ENCODE measurements around the gene NAP1L4.
A peak's percentile ranks its signal among the peaks of the same experiment; 100 is the strongest.

NAP1L4 gene

GRCh38 chr11:2931420-2931746 lies 60.7 kb downstream of the NAP1L4 start:
- H3K36me3 ChIP-seq (ENCODE audit: control insufficient read depth in 1 of 2, insufficient read depth in 2 of 2, low read length in 2 of 2) = no peaks in the 10 kb centered on the region
- peaks cover 23 to 36% of the 10 kb centered on the region in 2 donors for H3K4me1 ChIP-seq (ENCODE audit: control insufficient read depth in 1 of 2, insufficient read depth in 2 of 2, low read length in 2 of 2)
- H3K27ac ChIP-seq (ENCODE audit: low read depth, low read length) = no peak overlapping the region
- no peak overlapping the region for H3K9ac ChIP-seq (ENCODE audit: low read depth in 1 of 2, low read length in 2 of 2)
- no peaks in the 10 kb centered on the region for H3K27me3 ChIP-seq (ENCODE audit: control insufficient read depth in 1 of 2, insufficient read depth in 2 of 2, low read length in 2 of 2)
- H3K4me3 ChIP-seq (ENCODE audit: low read depth in 1 of 2, low read length in 2 of 2) = no peak overlapping the region
- no peaks in the 10 kb centered on the region for H3K9me3 ChIP-seq (ENCODE audit: control insufficient read depth in 1 of 2, low read length in 2 of 2)

- Histone ChIP-seq H3K27ac (ENCODE audit: low read depth, low read length) (peak overlapping the region; percentile 92), H3K9me3 (ENCODE audit: control insufficient read depth in 1 of 2, low read length in 2 of 2) (no peaks in the 10 kb centered on the region), H3K36me3 (ENCODE audit: control insufficient read depth in 1 of 2, insufficient read depth in 2 of 2, low read length in 2 of 2) (no peaks in the 10 kb centered on the region), H3K27me3 (ENCODE audit: control insufficient read depth in 1 of 2, insufficient read depth in 2 of 2, low read length in 2 of 2) (no peaks in the 10 kb centered on the region), H3K4me3 (ENCODE audit: low read depth in 1 of 2, low read length in 2 of 2) (peak overlapping the region; percentile 67 to 80), H3K4me1 (ENCODE audit: control insufficient read depth in 1 of 2, insufficient read depth in 2 of 2, low read length in 2 of 2) (peaks cover 23 to 36% of the 10 kb centered on the region in 2 donors), H3K9ac (ENCODE audit: low read depth in 1 of 2, low read length in 2 of 2) (peak overlapping the region; percentile 76 to 89)
These were observed 61.3 kb downstream of the NAP1L4 start for GRCh38 chr11:2930704-2931419.

GRCh38 chr11:2929950-2930703 lies 62.0 kb downstream of the NAP1L4 start:
- H3K36me3 ChIP-seq (ENCODE audit: control insufficient read depth in 1 of 2, insufficient read depth in 2 of 2, low read length in 2 of 2) = no peaks in the 10 kb centered on the region
- peak overlapping the region; percentile 67 to 80 for H3K4me3 ChIP-seq (ENCODE audit: low read depth in 1 of 2, low read length in 2 of 2)
- H3K4me1 ChIP-seq (ENCODE audit: control insufficient read depth in 1 of 2, insufficient read depth in 2 of 2, low read length in 2 of 2) = peaks cover 25 to 39% of the 10 kb centered on the region in 2 donors
- no peaks in the 10 kb centered on the region for H3K9me3 ChIP-seq (ENCODE audit: control insufficient read depth in 1 of 2, low read length in 2 of 2)
- no peaks in the 10 kb centered on the region for H3K27me3 ChIP-seq (ENCODE audit: control insufficient read depth in 1 of 2, insufficient read depth in 2 of 2, low read length in 2 of 2)
- peak overlapping the region; percentile 76 to 89 for H3K9ac ChIP-seq (ENCODE audit: low read depth in 1 of 2, low read length in 2 of 2)
- H3K27ac ChIP-seq (ENCODE audit: low read depth, low read length) = peak overlapping the region; percentile 92

- peak overlapping the region; percentile 92 for H3K27ac ChIP-seq (ENCODE audit: low read depth, low read length)
- H3K9me3 ChIP-seq (ENCODE audit: control insufficient read depth in 1 of 2, low read length in 2 of 2) = no peaks in the 10 kb centered on the region
- peaks cover 31 to 44% of the 10 kb centered on the region in 2 donors for H3K4me1 ChIP-seq (ENCODE audit: control insufficient read depth in 1 of 2, insufficient read depth in 2 of 2, low read length in 2 of 2)
- no peaks in the 10 kb centered on the region for H3K36me3 ChIP-seq (ENCODE audit: control insufficient read depth in 1 of 2, insufficient read depth in 2 of 2, low read length in 2 of 2)
- peak overlapping the region; percentile 67 to 80 for H3K4me3 ChIP-seq (ENCODE audit: low read depth in 1 of 2, low read length in 2 of 2)
- peak overlapping the region; percentile 76 to 89 for H3K9ac ChIP-seq (ENCODE audit: low read depth in 1 of 2, low read length in 2 of 2)
- H3K27me3 ChIP-seq (ENCODE audit: control insufficient read depth in 1 of 2, insufficient read depth in 2 of 2, low read length in 2 of 2) = no peaks in the 10 kb centered on the region
These were observed 62.6 kb downstream of the NAP1L4 start for GRCh38 chr11:2929531-2929949.

DNA sequence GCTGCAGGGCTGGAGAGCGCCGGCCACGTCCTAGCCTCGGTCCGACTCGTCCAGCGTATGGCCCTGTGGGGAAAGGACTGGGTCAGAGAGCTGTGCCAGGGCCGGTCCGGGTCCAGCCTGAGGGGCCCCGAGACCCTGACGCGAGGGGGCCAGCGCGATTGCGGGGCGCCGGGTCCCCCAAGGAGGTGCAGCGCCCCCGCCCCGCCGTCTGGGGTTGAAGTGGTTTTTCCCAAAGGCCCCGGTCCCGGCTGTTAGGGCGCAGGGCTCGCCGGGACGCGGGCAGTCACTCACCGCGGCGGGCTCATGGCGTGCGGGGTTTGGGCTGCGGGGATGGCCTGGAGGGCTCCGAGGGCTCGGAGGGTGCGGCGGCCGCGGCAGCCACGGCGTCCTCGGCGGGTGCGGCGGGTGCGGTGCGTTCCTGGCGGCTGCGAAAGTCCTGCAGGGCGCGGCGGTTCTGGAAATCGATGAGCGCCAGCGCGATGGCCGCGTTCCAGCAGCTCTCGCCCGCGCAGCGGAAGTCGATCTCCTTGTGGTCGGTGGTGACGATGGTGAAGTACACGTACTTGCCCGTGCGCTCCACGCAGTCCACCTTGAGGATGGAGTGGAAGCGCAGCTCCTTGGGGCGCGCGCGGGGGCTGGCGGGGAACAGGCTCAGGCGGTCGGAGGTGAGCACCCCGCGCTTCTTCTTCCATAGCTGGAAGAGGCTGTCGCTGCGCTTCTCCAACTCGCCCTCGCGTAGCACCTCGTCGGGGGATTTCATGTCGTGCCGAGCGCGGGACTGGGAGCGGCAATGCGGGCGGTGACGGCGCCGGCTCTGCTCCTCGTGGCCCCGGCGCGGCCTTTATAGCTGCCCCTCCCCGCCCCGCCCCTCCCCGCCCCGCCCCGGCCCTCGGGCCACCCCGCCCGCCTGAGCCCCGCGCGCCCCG lies 63.3 kb downstream of the NAP1L4 start, which contains the start of gene PHLDA2:
TSS of gene PHLDA2 (minus strand) at position 816 of the 926 bp plus-strand sequence. CDS start at position 760, 56 bp downstream.
- H3K4me3 ChIP-seq (ENCODE audit: low read depth in 1 of 2, low read length in 2 of 2) = peak within 1 kb of the TSS; percentile 74 to 80
- no peaks in the 10 kb centered on the region for H3K27me3 ChIP-seq (ENCODE audit: control insufficient read depth in 1 of 2, insufficient read depth in 2 of 2, low read length in 2 of 2)
- peak within 1 kb of the TSS; percentile 92 for H3K27ac ChIP-seq (ENCODE audit: low read depth, low read length)
- no peaks in the 10 kb centered on the region for H3K9me3 ChIP-seq (ENCODE audit: control insufficient read depth in 1 of 2, low read length in 2 of 2)
- peak within 1 kb of the TSS; percentile 81 to 89 for H3K9ac ChIP-seq (ENCODE audit: low read depth in 1 of 2, low read length in 2 of 2)
- H3K36me3 ChIP-seq (ENCODE audit: control insufficient read depth in 1 of 2, insufficient read depth in 2 of 2, low read length in 2 of 2) = no peaks in the 10 kb centered on the region
- H3K4me1 ChIP-seq (ENCODE audit: control insufficient read depth in 1 of 2, insufficient read depth in 2 of 2, low read length in 2 of 2) = peaks cover 36 to 49% of the 10 kb centered on the region in 2 donors

DNA sequence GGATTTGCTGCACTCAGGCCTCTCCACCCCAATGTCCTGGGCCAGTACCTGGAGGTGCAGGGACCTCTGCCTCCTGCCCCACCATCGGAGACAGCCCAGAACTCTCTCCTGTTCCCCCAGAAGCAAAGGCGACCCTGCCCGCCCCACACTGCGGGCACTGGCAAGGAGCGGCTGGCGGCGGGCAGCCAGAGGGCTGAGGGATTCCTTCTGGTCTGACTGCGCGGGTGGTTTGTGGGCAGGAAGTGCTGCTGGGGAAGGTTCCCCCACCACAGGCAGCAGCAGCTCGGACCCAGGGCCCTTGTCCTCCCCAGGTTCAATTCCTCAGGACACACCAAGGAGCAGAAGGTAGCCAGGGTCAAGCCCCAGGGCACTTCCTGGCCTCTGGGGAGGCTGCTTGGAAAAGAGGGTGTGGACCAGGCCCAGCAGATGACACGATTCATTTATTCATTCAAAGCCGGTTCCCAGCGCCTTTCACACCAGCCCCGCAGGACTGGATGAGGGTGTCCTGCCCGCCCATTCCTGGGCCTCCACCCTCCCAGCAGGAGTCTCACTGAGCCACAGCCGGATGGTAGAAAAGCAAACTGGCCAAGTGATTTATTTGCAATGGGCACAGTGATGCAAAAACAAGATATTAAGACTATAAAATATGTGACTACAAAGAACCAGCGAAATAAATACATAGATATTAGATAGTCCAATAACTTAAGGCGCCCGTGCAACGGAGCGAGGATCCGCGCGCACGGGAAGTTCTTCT lies 64.1 kb downstream of the NAP1L4 start:
- peaks cover 31 to 45% of the 10 kb centered on the region in 2 donors for H3K4me1 ChIP-seq (ENCODE audit: control insufficient read depth in 1 of 2, insufficient read depth in 2 of 2, low read length in 2 of 2)
- no peaks in the 10 kb centered on the region for H3K36me3 ChIP-seq (ENCODE audit: control insufficient read depth in 1 of 2, insufficient read depth in 2 of 2, low read length in 2 of 2)
- H3K4me3 ChIP-seq (ENCODE audit: low read depth in 1 of 2, low read length in 2 of 2) = peak overlapping the region; percentile 74 to 80
- H3K27me3 ChIP-seq (ENCODE audit: control insufficient read depth in 1 of 2, insufficient read depth in 2 of 2, low read length in 2 of 2) = no peaks in the 10 kb centered on the region
- no peaks in the 10 kb centered on the region for H3K9me3 ChIP-seq (ENCODE audit: control insufficient read depth in 1 of 2, low read length in 2 of 2)
- peak overlapping the region; percentile 89 for H3K27ac ChIP-seq (ENCODE audit: low read depth, low read length)
- H3K9ac ChIP-seq (ENCODE audit: low read depth in 1 of 2, low read length in 2 of 2) = peak overlapping the region; percentile 66 to 81

DNA sequence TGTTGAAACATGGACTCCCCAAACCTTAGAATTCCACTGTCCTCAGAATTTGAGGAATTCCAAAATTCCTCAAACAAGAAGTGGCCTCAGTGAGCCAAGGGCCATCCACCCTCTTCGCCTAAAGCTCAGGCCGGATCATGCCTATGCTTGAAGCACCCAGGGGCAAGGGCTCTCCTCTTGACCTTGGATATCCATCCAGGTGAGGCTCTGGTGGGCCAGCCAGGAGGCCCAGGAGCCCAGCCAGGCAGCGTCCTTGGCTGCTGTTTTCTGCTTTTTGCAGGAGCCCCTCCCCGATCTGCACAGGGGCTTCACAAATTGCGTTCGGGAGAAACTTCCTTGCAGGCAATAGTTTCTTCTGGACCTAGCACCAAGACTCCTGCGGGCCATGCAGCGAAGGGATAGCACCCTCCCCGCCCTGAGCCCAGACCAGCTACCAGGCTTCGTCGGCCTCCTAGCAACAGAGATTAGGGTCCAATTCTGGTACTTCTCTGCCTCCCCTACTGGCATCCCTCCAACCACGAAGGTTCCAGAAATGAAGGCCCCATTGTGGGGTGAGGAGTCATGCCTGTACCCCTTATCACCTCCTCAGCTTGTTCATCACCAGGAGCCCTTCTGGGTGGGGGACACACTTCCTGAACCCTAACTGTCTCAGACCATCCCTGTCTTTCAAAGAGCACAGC lies 64.9 kb downstream of the NAP1L4 start:
- Histone ChIP-seq H3K4me3 (ENCODE audit: low read depth in 1 of 2, low read length in 2 of 2) (peak overlapping the region; percentile 74 to 80), H3K27ac (ENCODE audit: low read depth, low read length) (no peak overlapping the region), H3K36me3 (ENCODE audit: control insufficient read depth in 1 of 2, insufficient read depth in 2 of 2, low read length in 2 of 2) (no peaks in the 10 kb centered on the region), H3K4me1 (ENCODE audit: control insufficient read depth in 1 of 2, insufficient read depth in 2 of 2, low read length in 2 of 2) (peaks cover 31 to 44% of the 10 kb centered on the region in 2 donors), H3K9ac (ENCODE audit: low read depth in 1 of 2, low read length in 2 of 2) (peak overlapping the region; percentile 66 to 81), H3K9me3 (ENCODE audit: control insufficient read depth in 1 of 2, low read length in 2 of 2) (no peaks in the 10 kb centered on the region), H3K27me3 (ENCODE audit: control insufficient read depth in 1 of 2, insufficient read depth in 2 of 2, low read length in 2 of 2) (no peaks in the 10 kb centered on the region)

- Histone ChIP-seq H3K27ac (ENCODE audit: low read depth, low read length) (no peak overlapping the region), H3K9ac (ENCODE audit: low read depth in 1 of 2, low read length in 2 of 2) (no peak overlapping the region), H3K4me1 (ENCODE audit: control insufficient read depth in 1 of 2, insufficient read depth in 2 of 2, low read length in 2 of 2) (peaks cover 31 to 44% of the 10 kb centered on the region in 2 donors), H3K9me3 (ENCODE audit: control insufficient read depth in 1 of 2, low read length in 2 of 2) (no peaks in the 10 kb centered on the region), H3K36me3 (ENCODE audit: control insufficient read depth in 1 of 2, insufficient read depth in 2 of 2, low read length in 2 of 2) (no peaks in the 10 kb centered on the region), H3K4me3 (ENCODE audit: low read depth in 1 of 2, low read length in 2 of 2) (no peak overlapping the region), H3K27me3 (ENCODE audit: control insufficient read depth in 1 of 2, insufficient read depth in 2 of 2, low read length in 2 of 2) (no peaks in the 10 kb centered on the region)
These were observed 65.5 kb downstream of the NAP1L4 start for GRCh38 chr11:2926611-2927051.
